Endothelial cell of umbilical vein (primary cell): ENCODE data around the gene COL5A1. TPM values are rescaled to one million over a fixed set of nuclear protein-coding genes. Genes with fewer than 3 reads are reported as not detected.

Experiments used
- BruUV-seq: library from RNA; stranded (reverse); fragments of 400-500 nt; replicated peaks from 2 replicates; lab custom pipeline; 2021; lab: Mats Ljungman, UMichigan
- CTCF ChIA-PET: fragments of 300-600, 350-600 bp; sonication (Branson Sonifier 250); formaldehyde crosslinking; loops from one replicate; lab custom pipeline; 2021; ENCODE audit warnings: antibody characterized with exemption, inconsistent platforms; lab: Charles Lee
- POLR2A ChIA-PET: fragments of 300-600, 350-600 bp; sonication (Branson Sonifier 250); formaldehyde crosslinking; loops from one replicate; lab custom pipeline; 2021; ENCODE audit warnings: antibody characterized with exemption, inconsistent platforms; lab: Charles Lee
- DNase-seq: peaks from one replicate; pipeline ENCODE4 v3.0.0-alpha.2; 2011; ENCODE audit warnings: low read depth, low spot score
- FAIRE-seq: peaks from 2 replicates; lab custom pipeline; 2011; peaks lifted over from hg19 to GRCh38; lab: Jason Lieb, UNC
- H2AFZ ChIP-seq: 2 replicates; pipeline ENCODE4 v1.6.0; 2012; ENCODE audit warnings: low read depth, low read length, control low read depth, inconsistent platforms
- H3K27ac ChIP-seq: 2 replicates; pipeline ENCODE4 v1.5.1; 2011; ENCODE audit warnings: low read depth, mild to moderate bottlenecking, control low read depth, low read length, moderate library complexity; ENCODE audit not compliant: insufficient read depth
- H3K27me3 ChIP-seq, 2 experiments: 2 replicates each; pipeline versions ENCODE4 v1.6.0 to v1.6.1; 2011; ENCODE audit warnings: low read length in 2 of 2, mixed read lengths in 1 of 2; ENCODE audit not compliant: control insufficient read depth in 2 of 2, insufficient read depth in 2 of 2
- H3K36me3 ChIP-seq, 2 experiments: 2 replicates in 1 of 2; 3 replicates in 1 of 2; pipeline ENCODE4 v1.5.1; 2011; ENCODE audit warnings: low read length in 2 of 2, mild to moderate bottlenecking in 1 of 2, moderate library complexity in 1 of 2; ENCODE audit not compliant: control insufficient read depth in 2 of 2, insufficient read depth in 2 of 2; ENCODE audit errors: extremely low read depth in 1 of 2
- H3K4me1 ChIP-seq: 3 replicates; pipeline ENCODE4 v1.5.1; 2011; ENCODE audit warnings: mild to moderate bottlenecking, low read length; ENCODE audit not compliant: control insufficient read depth, insufficient read depth; ENCODE audit errors: extremely low read depth
- H3K4me2 ChIP-seq: 2 replicates; pipeline ENCODE4 v1.6.1; 2011; ENCODE audit warnings: low read length, control low read depth, mixed read lengths; ENCODE audit not compliant: insufficient read depth
- H3K4me3 ChIP-seq, 3 experiments: fragments of 200-600 bp in 1 of 3; sonication (generic), shearing (Covaris generic) in 1 of 3; replicated peaks in 1 of 3; 2 replicates each; pipeline ENCODE4 v1.5.1; 2011 to 2016; ENCODE audit warnings: control low read depth in 3 of 3, low read length in 3 of 3, mild to moderate bottlenecking in 2 of 3, inconsistent platforms in 1 of 3, low read depth in 1 of 3, moderate library complexity in 1 of 3; ENCODE audit not compliant: insufficient read depth in 1 of 3
- H3K79me2 ChIP-seq: 2 replicates; pipeline ENCODE4 v1.6.0; 2012; ENCODE audit warnings: low read length, inconsistent platforms; ENCODE audit not compliant: control insufficient read depth, insufficient read depth
- H3K9ac ChIP-seq: replicated peaks from 2 replicates; pipeline ENCODE3; 2011; ENCODE audit warnings: low read length, control low read depth; ENCODE audit not compliant: insufficient read depth; ENCODE audit errors: extremely low read depth
- H3K9me1 ChIP-seq: replicated peaks from 3 replicates; pipeline ENCODE4 v1.6.0; 2011; ENCODE audit warnings: mild to moderate bottlenecking, low read length; ENCODE audit not compliant: control insufficient read depth, insufficient read depth; ENCODE audit errors: extremely low read depth
- H3K9me3 ChIP-seq: replicated peaks from 2 replicates; pipeline ENCODE4 v1.5.1; 2012; ENCODE audit warnings: low read length, inconsistent platforms; ENCODE audit not compliant: control insufficient read depth, insufficient read depth
- H4K20me1 ChIP-seq: replicated peaks from 2 replicates; pipeline ENCODE3; 2011; ENCODE audit warnings: mild to moderate bottlenecking, low read length; ENCODE audit not compliant: control insufficient read depth, insufficient read depth; ENCODE audit errors: extremely low read depth
- CTCF ChIP-seq, 2 donors: IDR thresholded peaks; 1 replicate in 1 of 2; 2 replicates in 1 of 2; pipeline ENCODE4 v1.5.1; 2011; ENCODE audit warnings: low read length in 2 of 2, mild to moderate bottlenecking in 2 of 2, moderate library complexity in 2 of 2, control low read depth in 1 of 2, inconsistent platforms in 1 of 2, low read depth in 1 of 2; ENCODE audit not compliant: insufficient read depth in 1 of 2; ENCODE audit errors: extremely low read depth in 1 of 2
- EZH2 ChIP-seq: IDR thresholded peaks from 2 replicates; pipeline ENCODE4 v1.6.1; 2012; ENCODE audit warnings: borderline replicate concordance, low read depth, mild to moderate bottlenecking, moderate library complexity, low read length, inconsistent platforms; ENCODE audit not compliant: severe bottlenecking
- FOS ChIP-seq: IDR thresholded peaks from 2 replicates; pipeline ENCODE4 v1.6.1; 2011; ENCODE audit warnings: mild to moderate bottlenecking, low read length, moderate library complexity, borderline replicate concordance; ENCODE audit not compliant: insufficient read depth
- GATA2 ChIP-seq: IDR thresholded peaks from 2 replicates; pipeline ENCODE4 v1.7.0; 2011; ENCODE audit warnings: low read depth, mild to moderate bottlenecking, moderate library complexity, mixed read lengths, low read length; ENCODE audit not compliant: insufficient read length, insufficient read depth
- JUN ChIP-seq: IDR thresholded peaks from 2 replicates; pipeline ENCODE4 v1.6.1; 2011; ENCODE audit warnings: borderline replicate concordance, low read depth; ENCODE audit not compliant: insufficient read length, insufficient read depth
- MAX ChIP-seq: IDR thresholded peaks from 2 replicates; pipeline ENCODE4 v1.6.1; 2011; ENCODE audit not compliant: insufficient read depth, insufficient read length
- MYC ChIP-seq: IDR thresholded peaks from one replicate; pipeline ENCODE4 v1.6.1; 2011; ENCODE audit warnings: mild to moderate bottlenecking, low read depth, low read length
- POLR2A ChIP-seq: IDR thresholded peaks from 2 replicates; pipeline ENCODE4 v1.6.1; 2012; ENCODE audit warnings: low read depth, mild to moderate bottlenecking, control low read depth, low read length
- POLR2AphosphoS5 ChIP-seq: IDR thresholded peaks from 2 replicates; pipeline ENCODE4 v1.6.1; 2012; ENCODE audit warnings: low read depth, mild to moderate bottlenecking, control low read depth, low read length, moderate library complexity; ENCODE audit not compliant: insufficient read depth
- dilution Hi-C: fragments of 300-500 bp; cut with MboI; formaldehyde crosslinking; loops from one replicate; pipeline ENCODE4 v1.15.0; 2019; ENCODE audit warnings: low sequenced_read_pairs; ENCODE audit not compliant: extremely low pct_ligation_motif_present
- intact Hi-C: fragments of 100-400 bp; cut with micrococcal nuclease; formaldehyde crosslinking; loops from one replicate; pipeline ENCODE4 v1.10.0; 2022
- polyA plus RNA-seq, 4 experiments: library from polyadenylated mRNA; depleted of rRNA in 3 of 4; stranded (reverse) in 3 of 4; unstranded in 1 of 4; fragments of >200 nt; gene quantifications; 2 replicates each; pipeline versions ENCODE4 v1.2.1 to v1.2.3, GENCODE V29; 2011 to 2012; ENCODE audit warnings: missing spikeins in 1 of 4
- total RNA-seq: library from RNA; stranded (reverse); gene quantifications from 2 replicates; pipeline ENCODE4 v1.2.3, GENCODE V29; 2021

The COL5A1 gene
- total and polyA plus RNA-seq, 2 donors (not counting 3 experiments of a cell fraction or from before 2014, with no cell fraction given), result 97.4 to 175 TPM

- Histone ChIP-seq H3K27me3 (no peaks in the 10 kb centered on the region), H4K20me1 (no peaks in the 10 kb centered on the region), H2AFZ (no peak overlapping the region), H3K9me3 (no peaks in the 10 kb centered on the region), H3K4me1 (peaks cover 29% of the 10 kb centered on the region), H3K4me2 (no peak overlapping the region), H3K27ac (no peak overlapping the region), H3K9me1 (no peaks in the 10 kb centered on the region), H3K4me3 (no peak overlapping the region), H3K9ac (no peak overlapping the region), H3K36me3 (no peaks in the 10 kb centered on the region), H3K79me2 (no peaks in the 10 kb centered on the region)
- DNase-seq (no peak), FAIRE-seq (no peak)
- intact Hi-C loops, result no loop called here
- dilution Hi-C loops, result no loop called here
- TF ChIP-seq EZH2, result no peak
- TF ChIP-seq JUN, result no peak
- no peak for TF ChIP-seq POLR2AphosphoS5
- no peak for TF ChIP-seq MYC
- no peak for TF ChIP-seq CTCF (IDR thresholded peaks at IDR 0.05; ENCODE audit: extremely low read depth in 1 of 2, insufficient read depth in 1 of 2, low read depth in 1 of 2, low read length in 2 of 2)
- TF ChIP-seq POLR2A, result no peak
- no peak for TF ChIP-seq MAX
- no peak for TF ChIP-seq GATA2
- TF ChIP-seq FOS, result no peak
- ChIA-PET POLR2A (no interaction called here), CTCF (interaction anchor here (1.0 kb wide), 1 partner anchor 66 kb away, joined by 3 read pairs; no protein-coding TSS in a partner anchor)
- BruUV-seq, result no TSS peak
Observed at GRCh38 chr9:134623258-134624066, 18.1 kb upstream of the COL5A1 start.
